ENCODE data around the gene TOP3A. TPM values are rescaled to one million over a fixed set of nuclear protein-coding genes. Genes with fewer than 3 reads are reported as not detected.
"Not testable (repeated sequence)": the region's sequence is repeated elsewhere in the genome, so short reads cannot be mapped to it uniquely, and the experiment has no call there.

The TOP3A gene
- total RNA-seq, 3 donors from 2014 or later, result 27.9 to 39.8 (median 30.1) TPM

GRCh38 chr17:18309202-18309601, 5.6 kb downstream of the TOP3A start:
- Histone ChIP-seq H3K36me3 (ENCODE audit: low read depth) (peaks cover 7% of the 10 kb centered on the region), H3K4me3 (no peak overlapping the region), H3K9me3 (no peaks in the 10 kb centered on the region), H3K4me1 (ENCODE audit: low read depth) (peaks cover 14% of the 10 kb centered on the region)
- intact Hi-C loops (cut with DNase I, micrococcal nuclease), result no loop called here
- no peak for ATAC-seq
- no peak for TF ChIP-seq CTCF (IDR thresholded peaks at IDR 0.05)
- DNase-seq, result no peak

DNA sequence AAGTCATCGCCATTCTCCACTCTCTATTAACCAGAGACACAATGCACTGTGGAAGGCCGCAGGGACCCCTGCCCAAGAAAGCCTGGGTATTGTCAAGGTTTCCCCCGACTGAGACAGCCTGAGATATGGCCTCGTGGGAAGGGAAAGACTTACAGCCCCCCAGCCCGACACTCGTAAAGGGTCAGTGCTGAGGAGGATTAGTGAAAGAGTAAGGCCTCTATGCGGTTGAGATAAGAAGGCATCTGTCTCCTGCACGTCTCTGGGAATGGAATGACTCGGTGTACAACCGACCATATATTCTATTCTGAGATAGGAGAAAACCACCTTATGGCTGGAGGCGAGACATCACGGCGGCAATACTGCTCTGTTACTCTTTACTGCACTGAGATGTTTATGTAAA, 11.6 kb downstream of the TOP3A start:
- H3K9me3 ChIP-seq; ATAC-seq; H3K4me3 ChIP-seq; H3K4me1 ChIP-seq (ENCODE audit: low read depth); DNase-seq; intact Hi-C loops (cut with DNase I, micrococcal nuclease): not testable (repeated sequence)
- H3K36me3 ChIP-seq (ENCODE audit: low read depth), result peaks cover 11% of the 10 kb centered on the region

DNA sequence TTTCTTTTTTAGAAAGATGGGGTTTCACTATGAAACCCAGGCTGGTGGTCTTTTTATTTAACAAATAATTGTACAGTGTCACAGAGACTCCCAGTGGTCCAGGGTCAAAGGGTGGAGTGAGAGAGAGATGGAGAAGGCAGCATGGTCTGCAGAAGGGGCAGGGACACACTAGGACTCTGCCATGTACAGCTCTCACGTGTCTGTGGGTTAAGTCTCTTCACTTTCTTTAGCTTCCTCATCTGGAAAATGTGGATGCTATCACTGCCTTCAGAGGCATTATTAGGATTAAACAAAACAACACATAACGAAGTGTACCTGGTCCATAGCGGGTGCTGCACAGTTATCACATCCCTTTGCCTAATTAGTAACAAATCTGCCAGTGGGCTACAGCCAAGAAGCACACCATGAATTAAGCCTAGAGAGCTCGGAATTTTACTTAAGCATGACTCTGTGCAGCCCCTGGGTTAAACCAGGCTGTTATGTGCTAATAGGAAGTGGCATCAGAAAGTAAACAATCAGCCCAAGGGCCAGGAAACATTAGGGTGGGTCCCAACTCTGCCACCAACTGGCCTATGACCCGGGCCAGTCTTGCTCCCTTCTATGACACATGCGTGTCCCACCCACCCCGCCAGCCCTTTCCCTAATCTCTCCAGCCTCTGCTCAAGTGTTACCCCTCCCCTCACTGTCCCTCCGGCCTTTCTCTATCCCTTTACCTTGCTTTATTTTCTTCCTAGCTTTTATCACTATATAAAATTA, 13.9 kb downstream of the TOP3A start:
- Histone ChIP-seq H3K4me3 (no peak overlapping the region), H3K36me3 (ENCODE audit: low read depth) (peaks cover 11% of the 10 kb centered on the region), H3K4me1 (ENCODE audit: low read depth) (no peaks in the 10 kb centered on the region), H3K9me3 (no peaks in the 10 kb centered on the region)
- intact Hi-C loops (cut with DNase I, micrococcal nuclease), result no loop called here
- TF ChIP-seq CTCF (IDR thresholded peaks at IDR 0.05), result no peak
- DNase-seq (no peak), ATAC-seq (no peak)

DNA sequence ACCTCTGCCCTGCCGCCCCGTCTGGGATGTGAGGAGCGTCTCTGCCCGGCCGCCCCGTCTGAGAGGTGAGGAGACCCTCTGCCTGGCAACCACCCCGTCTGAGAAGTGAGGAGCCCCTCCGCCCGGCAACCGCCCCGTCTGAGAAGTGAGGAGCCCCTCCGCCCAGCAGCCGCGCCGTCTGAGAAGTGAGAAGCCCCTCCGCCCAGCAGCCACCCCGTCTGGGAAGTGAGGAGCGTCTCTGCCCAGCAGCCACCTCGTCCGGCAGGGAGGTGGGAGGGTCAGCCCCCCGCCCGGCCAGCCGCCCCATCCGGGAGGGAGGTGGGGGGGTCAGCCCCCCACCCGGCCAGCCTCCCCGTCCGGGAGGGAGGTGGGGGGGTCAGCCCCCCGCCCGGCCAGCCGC, 16.7 kb downstream of the TOP3A start:
- ATAC-seq; DNase-seq; H3K9me3 ChIP-seq; H3K4me1 ChIP-seq (ENCODE audit: low read depth); H3K4me3 ChIP-seq; intact Hi-C loops (cut with DNase I, micrococcal nuclease); H3K36me3 ChIP-seq (ENCODE audit: low read depth): not testable (repeated sequence)

- no peak for TF ChIP-seq CTCF (IDR thresholded peaks at IDR 0.05)
- DNase-seq (no peak), ATAC-seq (no peak)
- no peaks in the 10 kb centered on the region for H3K9me3 ChIP-seq
- no peaks in the 10 kb centered on the region for H3K36me3 ChIP-seq (ENCODE audit: low read depth)
- no peaks in the 10 kb centered on the region for H3K4me1 ChIP-seq (ENCODE audit: low read depth)
- intact Hi-C loops (cut with DNase I, micrococcal nuclease), result no loop called here
- H3K4me3 ChIP-seq, result no peak overlapping the region
Observed at GRCh38 chr17:18291718-18292540, 22.9 kb downstream of the TOP3A start.

DNA sequence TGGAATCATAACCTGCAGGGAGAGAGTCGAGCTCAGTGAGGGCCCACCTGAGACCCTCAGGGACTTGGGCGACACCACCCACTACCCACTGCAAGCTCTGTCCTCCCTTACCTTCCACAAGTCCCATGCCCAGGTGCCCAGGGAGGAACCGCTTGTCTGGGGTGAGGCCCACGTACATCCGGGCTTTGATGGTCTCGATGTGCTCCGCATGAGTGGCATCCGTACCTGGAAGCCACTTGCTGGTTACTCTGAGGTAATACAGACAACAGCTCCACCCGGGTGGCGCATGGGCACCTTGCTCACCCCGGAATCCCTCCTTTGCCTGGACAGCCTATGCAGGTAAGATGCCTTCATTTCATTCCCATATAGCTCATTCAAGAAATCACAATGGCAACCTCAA, 29.5 kb downstream of the TOP3A start:
- H3K36me3 ChIP-seq (ENCODE audit: low read depth), result no peaks in the 10 kb centered on the region
- no peak overlapping the region for H3K4me3 ChIP-seq
- TF ChIP-seq CTCF (IDR thresholded peaks at IDR 0.05), result no peak
- ATAC-seq (no peak), DNase-seq (no peak)
- H3K9me3 ChIP-seq, result no peaks in the 10 kb centered on the region
- intact Hi-C loops (cut with DNase I, micrococcal nuclease), result no loop called here
- H3K4me1 ChIP-seq (ENCODE audit: low read depth), result no peaks in the 10 kb centered on the region

Measured in mucosa of descending colon (tissue), 3 donors.